Activated CD4-positive, alpha-beta T cell treated with anti-CD3 and anti-CD28 coated beads for 48 hours (primary cell): ENCODE results near the gene C1orf185.
"Not testable (repeated sequence)": the region's sequence is repeated elsewhere in the genome, so short reads cannot be mapped to it uniquely, and the experiment has no call there.

Experiments used
- DNase-seq: peaks from one replicate; pipeline ENCODE4 v3.0.0-alpha.2; 2020

C1orf185 gene

DNA sequence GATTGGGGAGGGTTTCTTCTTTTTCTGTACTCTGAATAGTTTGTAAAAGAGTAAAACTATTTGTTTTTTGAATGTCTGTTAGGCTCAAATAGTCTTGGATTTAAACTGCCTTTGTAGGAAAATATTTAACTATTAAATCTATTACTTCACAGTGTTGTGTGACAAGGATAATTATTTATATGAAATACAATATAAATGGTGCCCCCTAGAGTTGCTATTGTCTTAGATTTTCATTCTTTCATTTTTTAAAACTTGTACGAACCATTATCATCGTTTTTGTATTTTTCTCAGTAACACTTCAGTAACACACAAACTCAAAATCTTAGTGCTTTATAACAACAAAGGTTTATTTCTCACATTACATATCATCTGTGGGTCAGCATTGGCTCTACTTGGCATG lies 37.4 kb downstream of the C1orf185 start:
- no peak for DNase-seq

GRCh38 chr1:51147394-51147793 lies 45.4 kb downstream of the C1orf185 start:
- DNase-seq: no peak

DNA sequence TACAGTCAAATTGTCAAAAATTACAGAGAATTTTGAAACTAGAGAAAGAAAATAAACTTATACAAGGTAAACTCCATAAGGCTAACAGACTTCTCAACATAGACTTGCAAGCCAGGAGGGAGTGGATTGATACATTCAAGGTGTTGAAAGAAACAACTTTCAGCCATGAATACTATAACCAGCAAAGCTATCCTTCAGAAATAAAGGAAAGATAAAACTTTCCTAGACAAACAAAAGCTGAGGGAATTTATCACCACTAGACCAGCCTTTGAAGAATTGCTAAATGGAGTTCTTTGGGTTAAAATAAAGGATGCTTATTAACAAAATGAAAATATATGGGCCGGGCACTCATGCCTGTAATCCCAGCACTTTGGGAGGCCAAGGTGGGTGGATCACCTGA lies 52.7 kb downstream of the C1orf185 start:
- no peak for DNase-seq

GRCh38 chr1:51156752-51157151 lies 54.7 kb downstream of the C1orf185 start:
- DNase-seq: no peak

GRCh38 chr1:51157395-51157794 lies 55.4 kb downstream of the C1orf185 start:
- DNase-seq: no peak

GRCh38 chr1:51158263-51158662 lies 56.2 kb downstream of the C1orf185 start:
- DNase-seq: no peak

GRCh38 chr1:51162560-51162959 lies 60.5 kb downstream of the C1orf185 start:
- DNase-seq: not testable (repeated sequence)

GRCh38 chr1:51165540-51165939 lies 63.5 kb downstream of the C1orf185 start:
- DNase-seq: no peak

DNA sequence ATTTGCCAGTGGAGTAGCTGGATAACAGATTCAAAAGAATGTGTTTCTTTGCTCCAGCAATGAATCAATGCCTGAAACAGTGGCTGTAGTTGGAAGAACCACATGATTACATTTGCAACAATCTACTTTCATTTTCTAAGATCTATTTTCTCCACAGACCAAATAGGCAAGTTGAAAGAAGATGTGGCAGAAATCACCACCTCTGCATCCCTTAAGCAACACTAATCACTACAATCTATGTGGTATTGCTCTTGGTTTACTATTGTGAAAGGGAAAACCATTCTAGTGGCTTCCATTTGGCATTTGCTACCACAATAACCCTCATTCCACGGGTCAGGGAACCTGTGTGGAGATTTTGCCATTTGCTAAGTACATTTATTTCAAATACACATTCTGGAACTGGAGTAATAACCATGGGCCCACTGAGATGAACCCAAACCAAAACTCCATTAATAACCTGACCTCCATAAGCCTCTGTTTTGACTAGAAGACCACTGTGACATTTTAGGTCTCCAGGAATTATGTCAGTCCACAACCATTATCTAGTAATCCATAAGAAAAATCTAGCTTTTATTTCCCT lies 66.3 kb downstream of the C1orf185 start:
- DNase-seq: no peak

DNA sequence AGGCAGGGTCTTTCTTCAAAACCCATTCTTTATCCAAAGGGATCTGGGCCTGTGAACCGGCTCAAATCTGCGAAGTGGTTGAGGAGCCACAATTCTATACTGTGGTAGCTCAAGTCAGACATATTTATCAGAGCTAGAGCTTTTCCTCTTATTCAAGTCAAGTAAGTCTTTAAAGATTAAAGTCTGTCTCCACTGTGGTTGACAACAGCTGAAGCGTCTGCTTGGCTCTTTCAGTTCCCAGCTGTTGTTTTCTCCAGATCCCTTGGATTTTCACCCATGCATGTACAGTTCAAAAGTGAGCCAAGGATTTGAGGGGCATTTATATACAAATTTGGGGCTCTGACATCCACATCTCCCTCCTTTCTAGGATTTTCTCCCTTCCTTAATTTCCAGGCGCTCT lies 66.9 kb downstream of the C1orf185 start:
- DNase-seq: no peak

DNA sequence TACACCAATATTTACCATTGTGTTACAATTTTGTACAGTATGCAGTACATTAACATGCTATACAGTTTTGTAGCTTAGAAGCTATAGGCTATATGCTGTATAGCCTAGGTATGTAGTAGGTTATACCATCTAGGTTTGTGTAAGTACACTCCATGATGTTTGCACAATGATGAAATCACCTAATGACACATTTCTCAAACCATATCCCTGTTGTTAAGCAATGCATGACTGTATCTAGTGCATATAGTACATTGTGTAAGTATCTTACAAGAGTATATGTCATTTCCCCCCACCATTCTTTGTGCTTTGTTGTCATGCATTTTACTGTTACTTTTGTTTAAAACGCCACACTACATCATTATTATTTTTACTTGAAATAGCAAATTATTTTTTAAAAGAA lies 68.3 kb downstream of the C1orf185 start:
- DNase-seq: no peak

DNA sequence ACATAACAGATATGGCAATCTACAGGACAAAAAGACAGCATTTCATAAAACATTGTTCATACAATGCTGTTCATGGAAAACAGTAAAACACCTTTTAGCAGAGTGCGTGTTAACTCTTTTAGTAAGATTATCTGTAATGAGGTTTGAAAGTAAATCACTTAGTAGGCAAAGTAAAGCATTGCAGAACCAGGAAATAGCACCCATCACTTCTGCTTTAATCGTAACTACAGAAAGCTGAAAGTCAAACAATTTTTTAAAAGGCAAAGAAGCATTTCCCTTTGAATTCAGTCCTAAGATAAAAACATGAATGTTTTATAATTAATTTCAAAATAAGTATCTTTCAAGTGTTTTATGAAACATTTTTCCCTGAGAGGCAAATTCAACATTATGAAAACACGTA lies 70.8 kb downstream of the C1orf185 start:
- no peak for DNase-seq

GRCh38 chr1:51175278-51175677 lies 73.2 kb downstream of the C1orf185 start:
- no peak for DNase-seq

- not testable (repeated sequence) for DNase-seq
These were observed 76.0 kb downstream of the C1orf185 start for GRCh38 chr1:51177988-51178387.

DNA sequence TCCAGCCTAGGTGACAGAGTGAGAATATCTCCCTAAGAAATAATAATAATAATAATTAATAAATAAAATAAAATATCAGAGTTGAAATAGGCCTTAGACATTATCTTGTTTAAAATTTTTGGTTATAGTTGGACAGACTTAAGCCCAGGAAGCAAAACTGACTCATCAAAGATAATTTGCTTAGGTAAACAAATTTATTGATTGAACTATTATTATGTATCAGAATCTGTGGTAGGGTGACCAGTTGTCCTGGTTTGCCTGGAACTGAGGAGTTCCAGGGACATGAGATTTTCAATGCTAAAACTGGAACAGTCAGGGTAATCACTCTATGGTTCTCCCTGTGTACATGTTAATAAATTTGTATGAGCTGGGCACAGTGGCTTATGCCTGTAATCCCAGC lies 86.2 kb downstream of the C1orf185 start:
- DNase-seq: no peak

DNA sequence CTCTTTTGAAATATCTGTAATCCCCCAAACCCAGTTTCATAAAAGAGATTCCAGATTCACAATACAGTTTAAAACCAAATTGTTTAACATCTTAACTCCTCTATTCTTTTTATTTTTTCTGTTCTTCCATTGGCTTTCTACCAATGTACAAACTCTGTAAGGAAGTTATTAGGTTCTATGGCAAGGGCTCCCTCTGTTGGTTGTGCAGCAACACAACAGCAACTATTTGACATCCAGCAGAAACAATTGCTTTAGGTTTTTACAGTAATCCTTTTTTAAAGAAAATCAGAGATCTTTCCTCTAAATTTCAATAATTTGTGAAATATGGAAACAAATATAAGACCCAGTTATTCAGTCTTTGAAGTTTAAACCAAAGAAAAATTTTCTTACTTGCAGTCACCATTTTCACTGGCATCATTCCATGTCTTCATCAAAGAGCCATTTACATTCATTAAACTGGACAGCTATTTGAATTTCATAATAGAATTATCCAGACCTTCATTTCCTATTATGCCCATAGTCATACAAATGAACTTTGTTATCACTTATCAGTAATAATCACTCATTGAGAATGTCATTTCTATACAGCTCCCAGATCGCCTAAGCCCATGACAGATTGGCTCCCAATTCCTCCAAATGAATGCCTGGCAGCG lies 87.5 kb downstream of the C1orf185 start:
- peak; percentile 46 for DNase-seq

- DNase-seq: no peak
These were observed 88.9 kb downstream of the C1orf185 start for GRCh38 chr1:51190961-51191360.

- peak; percentile 74 for DNase-seq
These were observed 90.3 kb downstream of the C1orf185 start for GRCh38 chr1:51192213-51192843.

- no peak for DNase-seq
These were observed 91.5 kb downstream of the C1orf185 start for GRCh38 chr1:51193564-51193963.
